H9 (cell line): ENCODE results near the gene SCFD2. TPM values are rescaled to one million over a fixed set of nuclear protein-coding genes. Genes with fewer than 3 reads are reported as not detected.

ENCODE experiments used
- DNase-seq: peaks from one replicate; pipeline ENCODE4 v3.0.0-alpha.2; 2017
- H2AFZ ChIP-seq: one replicate; pipeline ENCODE4 v1.6.1; 2013; ENCODE audit warnings: mild to moderate bottlenecking, low read length, control low read depth, moderate library complexity
- H2AK5ac ChIP-seq: 2 replicates; pipeline ENCODE4 v1.6.1; 2013; ENCODE audit warnings: low read length, control low read depth, mixed read lengths; ENCODE audit not compliant: insufficient read length
- H2BK120ac ChIP-seq: one replicate; pipeline ENCODE4 v1.6.1; 2013; ENCODE audit warnings: low read depth, mild to moderate bottlenecking, low read length, control low read depth, inconsistent platforms; ENCODE audit not compliant: poor library complexity, severe bottlenecking
- H2BK12ac ChIP-seq: 2 replicates; pipeline ENCODE4 v1.6.1; 2013; ENCODE audit warnings: low read length, control low read depth, mixed read lengths, low read depth; ENCODE audit not compliant: insufficient read length
- H2BK15ac ChIP-seq: 2 replicates; pipeline ENCODE4 v1.6.1; 2013; ENCODE audit warnings: low read depth, low read length, control low read depth
- H2BK20ac ChIP-seq: one replicate; pipeline ENCODE4 v1.6.1; 2013; ENCODE audit warnings: low read depth, mild to moderate bottlenecking, low read length, control low read depth, inconsistent platforms; ENCODE audit not compliant: poor library complexity, severe bottlenecking
- H2BK5ac ChIP-seq: 2 replicates; pipeline ENCODE4 v1.6.1; 2013; ENCODE audit warnings: low read length, control low read depth, mixed read lengths; ENCODE audit not compliant: insufficient read length
- H3K14ac ChIP-seq: 2 replicates; pipeline ENCODE4 v1.6.1; 2013; ENCODE audit warnings: low read length, control low read depth; ENCODE audit not compliant: insufficient read depth
- H3K18ac ChIP-seq: 2 replicates; pipeline ENCODE4 v1.6.1; 2013; ENCODE audit warnings: low read depth, mild to moderate bottlenecking, mixed read lengths, low read length, control low read depth; ENCODE audit not compliant: insufficient read length
- H3K23ac ChIP-seq: 2 replicates; pipeline ENCODE4 v1.6.1; 2013; ENCODE audit warnings: low read length, control low read depth, mixed read lengths, low read depth; ENCODE audit not compliant: insufficient read length
- H3K23me2 ChIP-seq: 2 replicates; pipeline ENCODE4 v1.6.1; 2013; ENCODE audit warnings: low read depth, mild to moderate bottlenecking, mixed read lengths, low read length, control low read depth; ENCODE audit not compliant: insufficient read length, poor library complexity, severe bottlenecking
- H3K27ac ChIP-seq: 2 replicates; pipeline ENCODE4 v1.5.1; 2013; ENCODE audit warnings: low read length, control low read depth, mixed read lengths, low read depth; ENCODE audit not compliant: insufficient read length
- H3K27me3 ChIP-seq: 2 replicates; pipeline ENCODE4 v1.6.1; 2013; ENCODE audit warnings: low read length, control low read depth, inconsistent platforms; ENCODE audit not compliant: insufficient read depth
- H3K4ac ChIP-seq: 2 replicates; pipeline ENCODE4 v1.6.1; 2013; ENCODE audit warnings: low read depth, mild to moderate bottlenecking, control low read depth, inconsistent platforms, low read length, moderate library complexity
- H3K4me1 ChIP-seq: 2 replicates; pipeline ENCODE4 v1.6.1; 2013; ENCODE audit warnings: low read length, control low read depth, inconsistent platforms; ENCODE audit not compliant: insufficient read depth
- H3K4me2 ChIP-seq: 2 replicates; pipeline ENCODE4 v1.6.1; 2013; ENCODE audit warnings: low read length, control low read depth, mixed read lengths; ENCODE audit not compliant: insufficient read length, insufficient read depth
- H3K56ac ChIP-seq: 2 replicates; pipeline ENCODE4 v1.6.1; 2013; ENCODE audit warnings: low read depth, mild to moderate bottlenecking, mixed read lengths, low read length, control low read depth; ENCODE audit not compliant: insufficient read length
- H3K79me1 ChIP-seq: 2 replicates; pipeline ENCODE4 v1.6.1; 2013; ENCODE audit warnings: low read depth, mild to moderate bottlenecking, moderate library complexity, low read length, control low read depth, inconsistent platforms; ENCODE audit not compliant: insufficient read depth, poor library complexity, severe bottlenecking
- H3K79me2 ChIP-seq: 2 replicates; pipeline ENCODE4 v1.6.1; 2013; ENCODE audit warnings: low read length, control low read depth, inconsistent platforms; ENCODE audit not compliant: insufficient read depth
- H3K9ac ChIP-seq: 2 replicates; pipeline ENCODE4 v1.6.1; 2013; ENCODE audit warnings: low read length, control low read depth, mixed read lengths; ENCODE audit not compliant: insufficient read length; ENCODE audit errors: extremely low read depth
- H3K9me3 ChIP-seq: one replicate; pipeline ENCODE4 v1.6.1; 2013; ENCODE audit warnings: low read depth, low read length, inconsistent platforms; ENCODE audit not compliant: control insufficient read depth
- H3T11ph ChIP-seq: one replicate; pipeline ENCODE4 v1.6.1; 2013; ENCODE audit warnings: mild to moderate bottlenecking, low read length, control low read depth, inconsistent platforms
- H4K20me1 ChIP-seq: one replicate; pipeline ENCODE4 v1.6.1; 2013; ENCODE audit not compliant: control insufficient read depth, insufficient read length, insufficient read depth
- H4K5ac ChIP-seq: 2 replicates; pipeline ENCODE4 v1.6.1; 2013; ENCODE audit warnings: low read depth, mild to moderate bottlenecking, mixed read lengths, low read length, control low read depth; ENCODE audit not compliant: insufficient read length
- H4K8ac ChIP-seq: replicated peaks from 2 replicates; pipeline ENCODE4 v1.6.1; 2013; ENCODE audit warnings: low read length, control low read depth, mixed read lengths, low read depth; ENCODE audit not compliant: insufficient read length
- H4K91ac ChIP-seq: 2 replicates; pipeline ENCODE4 v1.6.1; 2013; ENCODE audit warnings: low read depth, mild to moderate bottlenecking, moderate library complexity, mixed read lengths, low read length, control low read depth; ENCODE audit not compliant: insufficient read length
- H3K27ac Mint-ChIP-seq, 3 experiments: 2 replicates in 2 of 3; 3 replicates in 1 of 3; pipeline ENCODE4 v1.8.0; 2020 to 2021; ENCODE audit warnings: mixed read lengths in 3 of 3, mild to moderate bottlenecking in 1 of 3, moderate library complexity in 1 of 3
- H3K27me3 Mint-ChIP-seq: 2 replicates; pipeline ENCODE4 v1.8.0; 2021; ENCODE audit warnings: low read depth, mild to moderate bottlenecking, moderate library complexity, mixed read lengths
- H3K36me3 Mint-ChIP-seq, 3 experiments: 2 replicates in 2 of 3; 3 replicates in 1 of 3; pipeline ENCODE4 v1.8.0; 2020 to 2021; ENCODE audit warnings: low read depth in 3 of 3, mixed read lengths in 3 of 3; ENCODE audit not compliant: insufficient read depth in 1 of 3
- H3K4me1 Mint-ChIP-seq, 2 experiments: 2 replicates each; pipeline ENCODE4 v1.8.0; 2020; ENCODE audit warnings: mixed read lengths in 2 of 2
- H3K4me3 Mint-ChIP-seq, 2 experiments: 2 replicates in 1 of 2; 3 replicates in 1 of 2; pipeline ENCODE4 v1.8.0; 2020 to 2021; ENCODE audit warnings: mild to moderate bottlenecking in 2 of 2, mixed read lengths in 2 of 2, moderate library complexity in 1 of 2
- H3K9me3 Mint-ChIP-seq, 2 experiments: 2 replicates in 1 of 2; 3 replicates in 1 of 2; pipeline ENCODE4 v1.8.0; 2020; ENCODE audit warnings: mild to moderate bottlenecking in 2 of 2, mixed read lengths in 2 of 2, moderate library complexity in 1 of 2
- CTCF ChIP-seq: fragments of 200-600 bp; sonication (generic); conservative IDR thresholded peaks from 3 replicates; pipeline ENCODE4 v1.8.0; 2021; ENCODE audit warnings: antibody characterized with exemption, mild to moderate bottlenecking
- WGBS: extraction: QIAGEN DNeasy Blood & Tissue Kit; methylation state at CpG from one replicate; pipeline ENCODE4 v1.1.7; 2013; ENCODE audit warnings: missing lambda C conversion rate, low lambda C conversion rate, mixed read lengths; ENCODE audit not compliant: insufficient read length; ENCODE audit errors: extremely low coverage; 5-methylcytosine and 5-hydroxymethylcytosine counted together
- total RNA-seq: library from RNA; stranded (reverse); gene quantifications from 2 replicates; pipeline ENCODE4 v1.2.1, GENCODE V29; 2021

Gene SCFD2
- total RNA-seq, 1 experiment from 2014 or later = 10.1 TPM

- Histone ChIP-seq H4K20me1 (no peaks in the 10 kb centered on the region), H2BK5ac (no peak overlapping the region), H3K9ac (no peak overlapping the region), H3K4me1 (no peaks in the 10 kb centered on the region), H3K79me1 (no peaks in the 10 kb centered on the region), H3K4me2 (no peak overlapping the region), H3K27ac (no peak overlapping the region), H2AFZ (no peak overlapping the region), H4K5ac (no peak overlapping the region), H4K91ac (no peak overlapping the region), H3T11ph (no peak overlapping the region), H3K4ac (no peak overlapping the region), H2BK15ac (no peak overlapping the region), H2AK5ac (no peak overlapping the region), H3K27me3 (no peaks in the 10 kb centered on the region), H3K23ac (no peak overlapping the region), H3K56ac (no peak overlapping the region), H2BK20ac (no peak overlapping the region), H3K79me2 (no peaks in the 10 kb centered on the region), H4K8ac (no peak overlapping the region), H3K18ac (no peak overlapping the region), H3K9me3 (no peaks in the 10 kb centered on the region), H2BK12ac (no peak overlapping the region), H2BK120ac (no peak overlapping the region), H3K14ac (no peak overlapping the region), H3K23me2 (no peaks in the 10 kb centered on the region)
- Mint-ChIP-seq H3K9me3 (no peaks in the 10 kb centered on the region), H3K27ac (no peak overlapping the region), H3K4me3 (no peak overlapping the region), H3K36me3 (no peaks in the 10 kb centered on the region), H3K27me3 (no peaks in the 10 kb centered on the region), H3K4me1 (no peaks in the 10 kb centered on the region)
- no CpG with 5 or more reads among the region's 5 CpGs for WGBS
- DNase-seq = no peak
- no peak for TF ChIP-seq CTCF
Measured at GRCh38 chr4:53126099-53126498, 239.8 kb downstream of the SCFD2 start.
